LNCaP clone FGC (cell line): ENCODE data around the gene AK2.
"Not testable (repeated sequence)": the region's sequence is repeated elsewhere in the genome, so short reads cannot be mapped to it uniquely, and the experiment has no call there.

Experiments used
- DNase-seq: peaks from one replicate; pipeline ENCODE4 v3.0.0-alpha.2; 2011; ENCODE audit warnings: low read depth
- H3K4me3 ChIP-seq: 2 replicates; pipeline ENCODE4 v1.5.1; 2011; ENCODE audit warnings: mild to moderate bottlenecking, low read depth, low read length, control low read depth
- TF ChIP-seq, protein P1 (sequence below): IDR thresholded peaks from 2 replicates; pipeline ENCODE4 v1.5.1; 2012; ENCODE audit warnings: mild to moderate bottlenecking; ENCODE audit not compliant: control insufficient read depth, insufficient read depth; ENCODE audit errors: extremely low read depth

Gene AK2

DNA sequence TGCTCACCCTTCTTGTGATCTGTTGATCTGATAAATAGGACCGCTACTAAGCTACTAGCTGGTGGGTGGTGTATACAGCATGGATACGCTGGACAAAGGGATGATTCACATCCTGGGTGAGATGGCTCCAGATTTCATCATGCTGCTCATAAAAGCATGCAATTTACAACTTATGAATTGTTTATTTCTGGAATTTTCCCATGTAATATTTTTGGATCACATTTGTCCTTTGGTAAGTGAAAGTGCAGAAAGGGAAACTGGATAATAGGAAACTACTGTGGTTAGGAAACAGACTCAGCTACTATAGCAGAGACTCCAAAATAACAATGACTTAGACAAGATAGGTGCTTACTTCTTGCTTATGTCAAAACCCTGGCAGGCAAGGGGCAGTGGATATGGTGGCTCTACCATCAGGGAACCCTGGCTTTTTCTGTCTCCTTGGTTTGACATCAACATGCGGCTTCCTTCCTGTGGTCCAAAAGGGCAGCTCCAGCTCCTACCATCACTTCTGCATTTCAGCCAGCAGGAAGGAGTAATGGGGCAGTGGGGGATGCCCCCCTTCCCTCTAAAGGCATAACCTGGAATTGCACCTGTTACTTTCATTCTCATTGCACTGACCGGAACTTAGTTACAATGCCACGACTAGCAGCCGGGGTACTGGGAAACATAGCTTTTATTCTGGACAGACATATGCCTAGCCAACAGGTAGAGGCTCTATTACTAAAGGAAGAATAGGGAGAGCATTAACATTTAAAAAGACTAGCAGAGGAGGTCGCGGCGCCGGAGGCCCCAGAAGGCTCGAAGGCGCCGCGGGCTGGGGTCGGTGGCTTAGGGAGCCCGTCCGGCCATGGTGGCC, 13.8 kb upstream of the AK2 start:
- DNase-seq: no peak
- no peak overlapping the region for H3K4me3 ChIP-seq
- TF ChIP-seq, protein P1, sequence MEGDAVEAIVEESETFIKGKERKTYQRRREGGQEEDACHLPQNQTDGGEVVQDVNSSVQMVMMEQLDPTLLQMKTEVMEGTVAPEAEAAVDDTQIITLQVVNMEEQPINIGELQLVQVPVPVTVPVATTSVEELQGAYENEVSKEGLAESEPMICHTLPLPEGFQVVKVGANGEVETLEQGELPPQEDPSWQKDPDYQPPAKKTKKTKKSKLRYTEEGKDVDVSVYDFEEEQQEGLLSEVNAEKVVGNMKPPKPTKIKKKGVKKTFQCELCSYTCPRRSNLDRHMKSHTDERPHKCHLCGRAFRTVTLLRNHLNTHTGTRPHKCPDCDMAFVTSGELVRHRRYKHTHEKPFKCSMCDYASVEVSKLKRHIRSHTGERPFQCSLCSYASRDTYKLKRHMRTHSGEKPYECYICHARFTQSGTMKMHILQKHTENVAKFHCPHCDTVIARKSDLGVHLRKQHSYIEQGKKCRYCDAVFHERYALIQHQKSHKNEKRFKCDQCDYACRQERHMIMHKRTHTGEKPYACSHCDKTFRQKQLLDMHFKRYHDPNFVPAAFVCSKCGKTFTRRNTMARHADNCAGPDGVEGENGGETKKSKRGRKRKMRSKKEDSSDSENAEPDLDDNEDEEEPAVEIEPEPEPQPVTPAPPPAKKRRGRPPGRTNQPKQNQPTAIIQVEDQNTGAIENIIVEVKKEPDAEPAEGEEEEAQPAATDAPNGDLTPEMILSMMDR: no peak

DNA sequence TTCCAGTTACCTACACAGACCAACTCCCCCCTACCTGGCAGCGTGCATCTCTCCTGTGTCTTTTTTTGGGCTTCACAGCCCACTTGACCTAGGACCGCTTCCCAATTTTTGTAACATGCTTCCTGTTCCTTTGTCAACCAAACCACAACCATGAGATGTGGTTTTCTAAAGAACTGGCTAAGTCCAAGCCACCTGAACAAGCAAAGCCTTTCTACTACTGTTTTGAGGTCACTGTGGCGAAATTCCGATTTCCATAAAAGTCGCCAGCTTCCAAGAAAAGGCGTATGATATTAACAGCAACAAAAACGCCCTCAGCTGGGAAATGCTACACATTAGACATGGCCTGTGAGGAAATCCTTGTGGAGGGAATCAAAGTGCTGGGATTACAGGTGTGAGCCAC, 12.7 kb upstream of the AK2 start:
- H3K4me3 ChIP-seq: no peak overlapping the region
- TF ChIP-seq, protein P1: no peak
- DNase-seq: no peak

DNA sequence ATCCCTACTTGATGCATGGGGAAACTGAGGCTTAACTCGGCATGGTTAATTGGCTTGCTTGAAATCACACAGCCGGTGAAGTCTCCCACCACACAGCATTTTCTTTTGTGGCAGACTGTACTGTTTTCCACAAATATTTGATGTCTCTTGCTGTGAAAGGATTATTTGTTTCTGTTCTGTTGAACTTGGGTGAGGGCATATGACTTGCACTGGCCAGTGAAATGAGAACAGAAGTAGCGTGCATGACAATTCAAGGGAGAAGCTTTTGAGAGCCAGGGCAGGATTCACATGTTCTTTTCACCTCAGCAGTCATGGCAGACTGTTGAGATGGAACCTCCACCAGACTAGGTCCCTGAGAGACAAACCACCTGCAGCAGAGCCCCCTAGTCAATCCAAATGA, 11.7 kb upstream of the AK2 start:
- no peak for DNase-seq
- no peak overlapping the region for H3K4me3 ChIP-seq

DNA sequence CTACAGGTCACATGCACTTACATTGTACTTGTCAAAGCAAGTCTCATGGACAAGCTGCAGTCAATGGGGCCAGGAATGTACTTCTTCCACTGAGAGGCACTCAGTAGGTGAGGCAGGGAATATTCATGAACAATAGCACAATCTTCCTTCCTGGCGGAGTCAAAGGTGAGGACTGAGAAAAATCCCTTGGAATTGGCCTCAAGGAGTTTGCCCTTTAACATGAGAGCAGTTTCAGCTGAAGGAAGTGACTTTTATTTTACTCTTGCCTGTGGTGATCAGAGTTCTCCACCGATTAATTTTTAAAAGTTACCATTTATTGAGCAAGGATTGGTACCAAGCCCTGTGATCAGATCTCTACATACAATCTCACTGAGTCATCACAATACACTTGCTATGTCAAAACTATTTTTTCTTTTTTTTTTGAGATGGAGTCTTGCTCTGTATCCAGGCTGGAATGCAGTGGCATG, 11.2 kb upstream of the AK2 start:
- no peak overlapping the region for H3K4me3 ChIP-seq
- TF ChIP-seq, protein P1: no peak
- DNase-seq: no peak

More for the DNA sequence above, 11.7 kb upstream of the AK2 start:
- TF ChIP-seq, protein P1: no peak

DNA sequence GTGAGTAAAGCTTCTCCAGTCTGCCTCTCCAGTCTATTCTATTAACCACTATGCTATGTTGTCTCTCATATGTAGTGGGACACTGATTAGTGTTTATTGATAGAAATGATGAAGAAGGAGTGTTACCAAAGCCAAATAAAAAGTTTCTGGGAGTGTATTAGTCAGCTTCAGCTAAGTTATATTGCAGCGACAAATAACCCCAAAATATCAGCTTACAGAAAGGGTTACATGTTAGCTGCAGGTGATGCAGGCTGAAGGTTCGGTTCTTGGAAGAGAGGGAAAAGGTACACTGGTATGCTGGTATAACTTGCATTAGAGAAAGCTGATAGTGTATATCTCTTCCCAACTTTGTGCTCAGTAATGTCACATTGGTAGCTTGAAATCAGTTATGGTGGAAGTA, 10.6 kb upstream of the AK2 start:
- no peak for DNase-seq
- TF ChIP-seq, protein P1: no peak
- H3K4me3 ChIP-seq: no peak overlapping the region

DNA sequence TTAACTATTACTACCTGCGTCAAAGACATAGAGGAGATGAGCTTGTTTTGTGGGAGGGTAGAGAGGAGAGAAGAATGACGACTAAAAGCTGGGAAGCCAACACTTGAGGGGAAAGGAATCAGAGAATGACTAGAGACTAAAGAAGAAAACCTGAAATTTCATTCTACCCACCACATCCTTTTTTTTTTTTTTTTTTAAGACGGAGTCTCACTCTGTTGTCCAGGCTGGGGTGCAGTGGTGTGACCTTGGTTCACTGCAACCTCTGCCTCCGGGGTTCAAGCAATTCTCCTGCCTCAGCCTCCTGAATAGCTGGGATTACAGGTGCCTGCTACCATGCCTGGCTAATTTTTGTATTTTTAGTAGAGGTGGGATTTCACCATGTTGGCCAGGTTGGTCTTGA, 9.6 kb upstream of the AK2 start:
- not testable (repeated sequence) for DNase-seq, H3K4me3 ChIP-seq

DNA sequence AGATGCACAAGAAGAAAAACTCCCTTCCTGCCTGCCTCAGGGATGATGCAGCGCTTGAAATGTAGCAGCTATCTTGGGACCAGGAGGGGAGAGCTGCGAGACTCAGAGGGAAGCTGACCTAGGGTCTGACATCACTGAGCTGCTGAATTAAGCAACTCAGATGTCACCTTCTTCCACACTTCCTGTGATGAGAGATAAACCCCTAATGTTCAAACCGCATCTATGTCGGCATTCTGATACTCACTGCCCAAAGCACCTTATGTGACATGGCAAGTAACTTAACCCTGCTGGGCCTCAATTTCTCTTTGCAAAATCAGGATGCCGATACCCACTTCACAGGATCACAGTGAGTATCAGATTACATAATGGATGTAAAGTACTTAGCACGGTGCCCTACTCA, 9.1 kb upstream of the AK2 start:
- TF ChIP-seq, protein P1: no peak
- no peak for DNase-seq
- no peak overlapping the region for H3K4me3 ChIP-seq
